WERI-Rb-1 (cell line): ENCODE measurements around the gene EYS.

Experiments used
- DNase-seq: peaks from one replicate; pipeline ENCODE4 v3.0.0-alpha.2; 2020
- H3K27ac ChIP-seq: fragments of 250-450 bp; sonication (Bioruptor Pico); 2 replicates; pipeline ENCODE4 v1.5.1; 2020; ENCODE audit warnings: mild to moderate bottlenecking, moderate library complexity
- H3K27me3 ChIP-seq: fragments of 250-450 bp; sonication (Bioruptor Pico); 2 replicates; pipeline ENCODE4 v1.5.1; 2021; ENCODE audit warnings: mild to moderate bottlenecking, low read depth, moderate library complexity; ENCODE audit not compliant: insufficient read depth, severe bottlenecking
- H3K36me3 ChIP-seq: fragments of 250-450 bp; sonication (Bioruptor Pico); 2 replicates; pipeline ENCODE4 v1.5.1; 2020; ENCODE audit warnings: mild to moderate bottlenecking, moderate library complexity
- H3K4me3 ChIP-seq: 2 replicates; pipeline ENCODE4 v1.5.1; 2011; ENCODE audit warnings: low read depth, mild to moderate bottlenecking, control low read depth, low read length
- H3K9me3 ChIP-seq: fragments of 250-450 bp; sonication (Bioruptor Pico); 2 replicates; pipeline ENCODE4 v1.5.1; 2021; ENCODE audit warnings: mild to moderate bottlenecking, moderate library complexity; ENCODE audit not compliant: severe bottlenecking
- TF ChIP-seq, protein P1 (sequence below): IDR thresholded peaks from 2 replicates; pipeline ENCODE4 v1.5.1; 2011; ENCODE audit warnings: low read depth, mild to moderate bottlenecking, control low read depth, inconsistent platforms, low read length

Gene EYS

DNA sequence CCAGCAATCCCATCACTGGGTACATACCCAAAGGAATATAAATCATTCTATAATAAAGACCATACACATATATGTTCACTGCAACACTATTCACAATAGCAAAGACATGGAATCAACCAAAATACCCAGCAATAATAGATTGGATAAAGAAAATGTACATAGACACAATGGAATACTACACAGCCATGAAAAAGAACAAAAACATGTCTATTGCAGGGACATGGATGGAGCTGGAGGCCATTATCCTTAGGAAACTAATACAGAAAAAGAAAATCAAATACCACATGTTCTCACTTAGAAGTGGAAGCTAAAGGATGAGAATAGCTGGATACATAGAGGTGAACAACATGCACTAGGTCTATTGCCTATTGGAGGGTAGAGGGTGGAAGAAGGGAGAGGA is 1396.8 kb downstream of the EYS start:
- TF ChIP-seq, protein P1, sequence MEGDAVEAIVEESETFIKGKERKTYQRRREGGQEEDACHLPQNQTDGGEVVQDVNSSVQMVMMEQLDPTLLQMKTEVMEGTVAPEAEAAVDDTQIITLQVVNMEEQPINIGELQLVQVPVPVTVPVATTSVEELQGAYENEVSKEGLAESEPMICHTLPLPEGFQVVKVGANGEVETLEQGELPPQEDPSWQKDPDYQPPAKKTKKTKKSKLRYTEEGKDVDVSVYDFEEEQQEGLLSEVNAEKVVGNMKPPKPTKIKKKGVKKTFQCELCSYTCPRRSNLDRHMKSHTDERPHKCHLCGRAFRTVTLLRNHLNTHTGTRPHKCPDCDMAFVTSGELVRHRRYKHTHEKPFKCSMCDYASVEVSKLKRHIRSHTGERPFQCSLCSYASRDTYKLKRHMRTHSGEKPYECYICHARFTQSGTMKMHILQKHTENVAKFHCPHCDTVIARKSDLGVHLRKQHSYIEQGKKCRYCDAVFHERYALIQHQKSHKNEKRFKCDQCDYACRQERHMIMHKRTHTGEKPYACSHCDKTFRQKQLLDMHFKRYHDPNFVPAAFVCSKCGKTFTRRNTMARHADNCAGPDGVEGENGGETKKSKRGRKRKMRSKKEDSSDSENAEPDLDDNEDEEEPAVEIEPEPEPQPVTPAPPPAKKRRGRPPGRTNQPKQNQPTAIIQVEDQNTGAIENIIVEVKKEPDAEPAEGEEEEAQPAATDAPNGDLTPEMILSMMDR: no peak
- no peaks in the 10 kb centered on the region for H3K9me3 ChIP-seq
- no peak for DNase-seq

DNA sequence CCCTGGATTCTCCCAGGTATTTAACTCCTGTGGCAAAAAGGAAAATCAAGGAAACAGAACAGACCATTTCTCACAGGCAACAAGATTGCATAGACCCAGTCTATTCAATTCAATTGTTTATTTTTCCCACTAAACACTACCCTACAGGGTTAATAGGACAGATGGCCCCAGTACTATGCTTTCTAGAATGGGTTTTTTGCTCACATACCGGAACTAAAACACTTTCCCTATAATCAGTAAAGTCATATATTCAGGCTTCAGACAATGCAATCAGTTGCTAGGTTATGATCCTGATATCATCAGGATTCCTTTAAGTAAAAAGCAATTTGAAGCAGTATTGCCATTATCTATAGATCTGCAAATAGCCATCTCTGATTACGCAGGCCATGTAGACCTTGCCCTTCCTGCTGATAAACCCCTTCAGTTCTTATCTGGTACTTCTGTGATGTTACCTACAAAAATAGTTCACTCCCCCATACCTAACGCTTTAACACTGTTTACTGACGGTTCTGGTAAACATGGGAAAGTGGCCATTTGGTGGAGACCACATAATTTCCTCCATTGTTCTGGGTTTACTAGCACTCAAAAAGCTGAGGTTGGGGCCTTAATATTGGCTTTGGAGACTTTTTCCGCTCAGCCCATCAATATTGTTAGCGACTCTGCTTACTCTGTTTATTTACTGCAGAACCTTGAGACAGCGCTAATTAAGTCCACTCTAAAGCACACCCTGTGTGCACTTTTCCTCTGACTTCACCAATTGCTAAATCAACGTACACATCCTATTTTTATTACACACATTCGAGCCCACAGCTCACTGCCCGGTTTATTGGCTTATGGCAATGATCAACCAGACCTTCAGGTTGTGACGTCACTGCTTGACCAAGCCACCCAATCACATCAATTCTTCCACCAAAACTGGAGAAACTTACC is 1405.5 kb downstream of the EYS start:
- no peak overlapping the region for H3K4me3 ChIP-seq
- no peaks in the 10 kb centered on the region for H3K36me3 ChIP-seq
- TF ChIP-seq, protein P1: no peak
- no peaks in the 10 kb centered on the region for H3K27me3 ChIP-seq
- H3K27ac ChIP-seq: no peak overlapping the region
- DNase-seq: no peak
- H3K9me3 ChIP-seq: peaks cover 14% of the 10 kb centered on the region

More for the DNA sequence above, 1396.8 kb downstream of the EYS start:
- Histone ChIP-seq H3K4me3 (no peak overlapping the region), H3K27me3 (no peaks in the 10 kb centered on the region), H3K36me3 (no peaks in the 10 kb centered on the region), H3K27ac (no peak overlapping the region)

DNA sequence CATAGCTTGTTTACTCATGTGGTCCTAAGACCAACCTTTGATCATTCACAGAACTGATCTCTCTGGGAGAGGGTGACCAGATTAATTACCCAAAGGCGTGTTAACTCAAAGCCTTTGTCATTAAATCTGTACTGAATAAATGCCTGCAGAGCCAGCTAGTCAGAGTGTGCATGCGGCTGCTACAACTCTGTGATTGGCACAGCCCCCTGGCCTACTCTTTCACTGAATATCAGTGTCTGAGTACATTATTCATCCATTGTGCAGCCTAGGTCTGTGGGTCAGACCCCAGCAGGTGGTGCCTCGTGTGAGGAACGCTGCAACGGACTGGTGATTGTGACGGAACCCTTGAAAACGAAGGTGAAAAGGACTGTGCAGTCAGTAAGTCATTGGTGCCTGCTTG is 1407.8 kb downstream of the EYS start:
- TF ChIP-seq, protein P1: no peak
- Histone ChIP-seq H3K27ac (no peak overlapping the region), H3K4me3 (no peak overlapping the region), H3K9me3 (peaks cover 14% of the 10 kb centered on the region), H3K27me3 (no peaks in the 10 kb centered on the region), H3K36me3 (no peaks in the 10 kb centered on the region)
- DNase-seq: no peak

DNA sequence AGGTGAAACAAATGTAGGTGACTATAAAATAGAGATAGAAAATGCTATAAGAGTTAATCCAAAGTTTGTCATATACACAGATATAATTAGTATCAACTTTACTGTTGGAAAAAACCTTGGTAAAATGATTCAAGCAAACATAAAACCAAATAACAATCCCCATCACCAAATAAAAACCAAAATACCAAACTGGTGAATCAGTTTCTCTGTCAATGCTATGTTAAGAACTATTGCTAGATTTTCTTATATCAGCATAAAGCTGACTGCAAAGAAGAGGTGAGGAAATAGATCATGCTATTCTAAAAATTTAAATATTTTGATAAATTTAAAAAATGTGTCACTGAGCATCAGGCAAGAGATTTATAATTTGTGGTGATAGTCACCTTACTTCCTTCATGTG is 1413.0 kb downstream of the EYS start:
- no peak for DNase-seq
- Histone ChIP-seq H3K9me3 (no peaks in the 10 kb centered on the region), H3K36me3 (no peaks in the 10 kb centered on the region), H3K4me3 (no peak overlapping the region), H3K27me3 (no peaks in the 10 kb centered on the region), H3K27ac (no peak overlapping the region)
- TF ChIP-seq, protein P1: no peak

DNA sequence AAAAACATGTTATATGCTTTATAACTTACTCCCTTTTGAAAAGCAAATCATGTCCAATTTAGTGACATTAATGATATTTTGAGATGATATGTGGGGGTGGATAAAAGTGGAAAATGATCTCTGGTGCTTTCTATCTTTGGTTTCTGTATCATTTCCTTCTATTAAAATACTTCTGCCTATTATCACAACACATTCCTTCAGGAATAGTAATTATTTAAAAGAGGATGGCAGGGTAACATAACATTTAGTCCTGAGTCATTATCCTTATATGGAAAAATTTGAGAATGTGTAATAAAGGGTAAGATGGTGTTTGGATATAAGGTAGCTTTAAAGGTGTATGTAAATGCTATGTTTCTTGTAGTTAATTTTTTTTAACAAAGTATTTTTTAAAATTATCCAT is 1413.7 kb downstream of the EYS start:
- H3K9me3 ChIP-seq: no peaks in the 10 kb centered on the region
- H3K4me3 ChIP-seq: no peak overlapping the region
- DNase-seq: no peak
- H3K27me3 ChIP-seq: no peaks in the 10 kb centered on the region
- TF ChIP-seq, protein P1: no peak
- H3K27ac ChIP-seq: no peak overlapping the region
- no peaks in the 10 kb centered on the region for H3K36me3 ChIP-seq
